Measurements from ENCODE around the gene ERC1. TPM values are rescaled to one million over a fixed set of nuclear protein-coding genes. Genes with fewer than 3 reads are reported as not detected.

The ERC1 gene
- total RNA-seq, 1 experiment from 2014 or later = 40.4 TPM

DNA sequence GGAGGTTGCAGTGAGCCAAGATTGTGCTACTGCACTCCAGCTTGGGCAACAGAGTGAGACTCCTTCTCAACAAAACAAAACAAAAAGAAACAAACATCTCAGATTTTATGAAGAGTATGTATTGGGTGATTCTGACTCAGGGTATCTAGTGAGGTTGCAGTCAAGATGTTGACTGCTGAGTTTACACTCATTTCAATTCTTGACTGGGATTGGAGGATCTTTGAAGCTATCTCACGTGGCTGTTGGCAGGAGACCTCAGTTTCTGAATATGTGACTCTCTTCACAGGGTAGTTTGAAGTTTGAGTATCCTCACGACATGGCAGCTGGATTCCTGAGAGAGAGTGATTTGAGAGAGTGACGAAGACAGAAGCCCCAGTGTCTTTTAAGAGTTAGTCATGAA lies 29.4 kb downstream of the ERC1 start:
- DNase-seq (ENCODE audit: low read depth, low spot score) (no peak), ATAC-seq (no peak)
- Histone ChIP-seq H3K9me3 (ENCODE audit: control insufficient read depth, insufficient read depth, low read depth, low read length) (no peaks in the 10 kb centered on the region), H3K36me3 (ENCODE audit: control insufficient read depth, insufficient read depth, low read length) (no peaks in the 10 kb centered on the region), H3K4me1 (ENCODE audit: control insufficient read depth, insufficient read depth, low read length) (no peaks in the 10 kb centered on the region), H3K4me3 (ENCODE audit: low read depth in 2 of 2, low read length in 2 of 2) (no peak overlapping the region), H3K27me3 (ENCODE audit: control insufficient read depth, insufficient read depth, low read length) (no peaks in the 10 kb centered on the region), H3K27ac (ENCODE audit: low read length) (no peak overlapping the region)
- in situ Hi-C loops (cut with HindIII; ENCODE audit: low pct_unique_long_range_greater_than_20kb, low sequenced_read_pairs) = no loop called here
- CTCF ChIA-PET = no interaction called here
- TF ChIP-seq POLR2AphosphoS5 (IDR thresholded peaks at IDR 0.05; ENCODE audit: low read depth, low read length) (no peak), SIN3A (IDR thresholded peaks at IDR 0.05; ENCODE audit: borderline replicate concordance, insufficient read depth, low read depth, low read length) (no peak), TCF7L2 (IDR thresholded peaks at IDR 0.05; ENCODE audit: low read depth, low read length) (no peak)
- TF ChIP-seq, protein P1, sequence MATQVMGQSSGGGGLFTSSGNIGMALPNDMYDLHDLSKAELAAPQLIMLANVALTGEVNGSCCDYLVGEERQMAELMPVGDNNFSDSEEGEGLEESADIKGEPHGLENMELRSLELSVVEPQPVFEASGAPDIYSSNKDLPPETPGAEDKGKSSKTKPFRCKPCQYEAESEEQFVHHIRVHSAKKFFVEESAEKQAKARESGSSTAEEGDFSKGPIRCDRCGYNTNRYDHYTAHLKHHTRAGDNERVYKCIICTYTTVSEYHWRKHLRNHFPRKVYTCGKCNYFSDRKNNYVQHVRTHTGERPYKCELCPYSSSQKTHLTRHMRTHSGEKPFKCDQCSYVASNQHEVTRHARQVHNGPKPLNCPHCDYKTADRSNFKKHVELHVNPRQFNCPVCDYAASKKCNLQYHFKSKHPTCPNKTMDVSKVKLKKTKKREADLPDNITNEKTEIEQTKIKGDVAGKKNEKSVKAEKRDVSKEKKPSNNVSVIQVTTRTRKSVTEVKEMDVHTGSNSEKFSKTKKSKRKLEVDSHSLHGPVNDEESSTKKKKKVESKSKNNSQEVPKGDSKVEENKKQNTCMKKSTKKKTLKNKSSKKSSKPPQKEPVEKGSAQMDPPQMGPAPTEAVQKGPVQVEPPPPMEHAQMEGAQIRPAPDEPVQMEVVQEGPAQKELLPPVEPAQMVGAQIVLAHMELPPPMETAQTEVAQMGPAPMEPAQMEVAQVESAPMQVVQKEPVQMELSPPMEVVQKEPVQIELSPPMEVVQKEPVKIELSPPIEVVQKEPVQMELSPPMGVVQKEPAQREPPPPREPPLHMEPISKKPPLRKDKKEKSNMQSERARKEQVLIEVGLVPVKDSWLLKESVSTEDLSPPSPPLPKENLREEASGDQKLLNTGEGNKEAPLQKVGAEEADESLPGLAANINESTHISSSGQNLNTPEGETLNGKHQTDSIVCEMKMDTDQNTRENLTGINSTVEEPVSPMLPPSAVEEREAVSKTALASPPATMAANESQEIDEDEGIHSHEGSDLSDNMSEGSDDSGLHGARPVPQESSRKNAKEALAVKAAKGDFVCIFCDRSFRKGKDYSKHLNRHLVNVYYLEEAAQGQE (IDR thresholded peaks at IDR 0.05; ENCODE audit: insufficient read depth in 1 of 2, low read depth in 2 of 2, low read length in 1 of 2) = no peak
- TF ChIP-seq, protein P2, sequence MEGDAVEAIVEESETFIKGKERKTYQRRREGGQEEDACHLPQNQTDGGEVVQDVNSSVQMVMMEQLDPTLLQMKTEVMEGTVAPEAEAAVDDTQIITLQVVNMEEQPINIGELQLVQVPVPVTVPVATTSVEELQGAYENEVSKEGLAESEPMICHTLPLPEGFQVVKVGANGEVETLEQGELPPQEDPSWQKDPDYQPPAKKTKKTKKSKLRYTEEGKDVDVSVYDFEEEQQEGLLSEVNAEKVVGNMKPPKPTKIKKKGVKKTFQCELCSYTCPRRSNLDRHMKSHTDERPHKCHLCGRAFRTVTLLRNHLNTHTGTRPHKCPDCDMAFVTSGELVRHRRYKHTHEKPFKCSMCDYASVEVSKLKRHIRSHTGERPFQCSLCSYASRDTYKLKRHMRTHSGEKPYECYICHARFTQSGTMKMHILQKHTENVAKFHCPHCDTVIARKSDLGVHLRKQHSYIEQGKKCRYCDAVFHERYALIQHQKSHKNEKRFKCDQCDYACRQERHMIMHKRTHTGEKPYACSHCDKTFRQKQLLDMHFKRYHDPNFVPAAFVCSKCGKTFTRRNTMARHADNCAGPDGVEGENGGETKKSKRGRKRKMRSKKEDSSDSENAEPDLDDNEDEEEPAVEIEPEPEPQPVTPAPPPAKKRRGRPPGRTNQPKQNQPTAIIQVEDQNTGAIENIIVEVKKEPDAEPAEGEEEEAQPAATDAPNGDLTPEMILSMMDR (IDR thresholded peaks at IDR 0.05) = no peak
- BruUV-seq (replicated peaks) = no TSS peak
- POLR2A ChIA-PET = no interaction called here
- intact Hi-C loops (cut with micrococcal nuclease; ENCODE audit: unreplicated experiment) = no loop called here

DNA sequence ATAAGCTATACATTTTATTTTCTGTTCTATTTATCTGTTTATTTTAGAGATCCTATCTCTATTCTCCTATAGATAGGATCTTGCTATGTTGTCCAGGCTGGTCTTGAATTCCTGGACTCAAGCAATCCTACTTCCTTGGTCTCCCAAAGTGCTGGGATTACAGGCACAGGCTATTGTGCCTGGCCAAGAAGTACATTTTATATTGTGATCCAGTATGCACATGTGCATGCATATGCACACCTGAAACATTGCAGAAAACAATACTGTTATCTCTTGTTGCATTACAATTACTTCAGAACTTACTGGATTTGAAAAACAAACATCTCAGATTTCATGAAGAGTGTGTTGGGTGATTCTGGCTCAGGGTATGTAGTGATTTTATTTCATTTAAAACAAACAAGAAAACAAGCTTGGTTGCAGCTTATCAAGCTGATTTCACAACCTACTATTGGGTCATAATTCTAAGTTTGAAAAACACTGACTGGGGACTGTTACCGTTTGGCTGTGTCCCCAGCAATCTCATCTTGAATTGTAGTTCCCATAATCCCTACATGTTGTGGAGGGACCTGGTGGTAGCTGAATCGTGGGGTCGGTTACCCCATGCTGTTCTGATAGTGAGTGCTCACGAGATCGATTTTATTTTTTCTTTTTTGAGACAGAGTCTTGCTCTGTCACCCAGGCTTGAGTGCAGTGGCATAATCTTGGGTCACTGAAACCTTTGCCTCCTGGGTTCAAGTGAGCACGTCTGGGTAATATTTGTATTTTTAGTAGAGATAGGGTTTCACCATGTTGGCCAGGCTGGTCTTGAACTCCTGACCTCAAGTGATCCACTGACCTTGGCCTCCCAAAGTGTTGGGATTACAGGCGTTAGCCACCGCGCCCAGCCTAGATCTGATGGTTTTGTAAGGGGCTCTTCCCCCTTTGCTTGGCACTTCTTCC lies 31.3 kb downstream of the ERC1 start:
- no peak for ATAC-seq
- Histone ChIP-seq H3K9me3 (ENCODE audit: control insufficient read depth, insufficient read depth, low read depth, low read length) (no peaks in the 10 kb centered on the region), H3K27ac (ENCODE audit: low read length) (no peak overlapping the region), H3K36me3 (ENCODE audit: control insufficient read depth, insufficient read depth, low read length) (no peaks in the 10 kb centered on the region), H3K27me3 (ENCODE audit: control insufficient read depth, insufficient read depth, low read length) (no peaks in the 10 kb centered on the region), H3K4me1 (ENCODE audit: control insufficient read depth, insufficient read depth, low read length) (no peaks in the 10 kb centered on the region), H3K4me3 (ENCODE audit: low read depth in 2 of 2, low read length in 2 of 2) (no peak overlapping the region)
- in situ Hi-C loops (cut with HindIII; ENCODE audit: low pct_unique_long_range_greater_than_20kb, low sequenced_read_pairs) = no loop called here
- no peak for DNase-seq (ENCODE audit: low read depth, low spot score)
- CTCF ChIA-PET = no interaction called here
- intact Hi-C loops (cut with micrococcal nuclease; ENCODE audit: unreplicated experiment) = no loop called here
- BruUV-seq (replicated peaks) = no TSS peak
- no peak for TF ChIP-seq POLR2AphosphoS5 (IDR thresholded peaks at IDR 0.05; ENCODE audit: low read depth, low read length)
- TF ChIP-seq, protein P2 (IDR thresholded peaks at IDR 0.05) = no peak
- no peak for TF ChIP-seq TCF7L2 (IDR thresholded peaks at IDR 0.05; ENCODE audit: low read depth, low read length)
- TF ChIP-seq, protein P1 (IDR thresholded peaks at IDR 0.05; ENCODE audit: insufficient read depth in 1 of 2, low read depth in 2 of 2, low read length in 1 of 2) = no peak
- TF ChIP-seq SIN3A (IDR thresholded peaks at IDR 0.05; ENCODE audit: borderline replicate concordance, insufficient read depth, low read depth, low read length) = no peak
- POLR2A ChIA-PET = interaction anchor here (0.5 to 0.6 kb wide), 2 partner anchors 31 to 43 kb away, joined by 3 to 5 read pairs; partner anchors contain the start of gene ERC1
